Measurements from ENCODE around the gene CCDC186. TPM values are rescaled to one million over a fixed set of nuclear protein-coding genes. Genes with fewer than 3 reads are reported as not detected.
"Not testable (repeated sequence)": the region's sequence is repeated elsewhere in the genome, so short reads cannot be mapped to it uniquely, and the experiment has no call there.

The CCDC186 gene
- total RNA-seq, 1 experiment from 2014 or later, result 5.9 TPM

- Histone ChIP-seq H3K36me3 (replicated peaks; ENCODE audit: control insufficient read depth, insufficient read depth, low read length) (no peaks in the 10 kb centered on the region; the same call in 1 of the 2 replicates), H3K4me3 (ENCODE audit: insufficient read depth, low read depth, low read length) (no peak overlapping the region), H3K27me3 (ENCODE audit: control insufficient read depth, insufficient read depth, low read length) (no peaks in the 10 kb centered on the region)
- no peak for DNase-seq
These were observed 10.9 kb downstream of the CCDC186 start for GRCh38 chr10:114163062-114163461.

DNA sequence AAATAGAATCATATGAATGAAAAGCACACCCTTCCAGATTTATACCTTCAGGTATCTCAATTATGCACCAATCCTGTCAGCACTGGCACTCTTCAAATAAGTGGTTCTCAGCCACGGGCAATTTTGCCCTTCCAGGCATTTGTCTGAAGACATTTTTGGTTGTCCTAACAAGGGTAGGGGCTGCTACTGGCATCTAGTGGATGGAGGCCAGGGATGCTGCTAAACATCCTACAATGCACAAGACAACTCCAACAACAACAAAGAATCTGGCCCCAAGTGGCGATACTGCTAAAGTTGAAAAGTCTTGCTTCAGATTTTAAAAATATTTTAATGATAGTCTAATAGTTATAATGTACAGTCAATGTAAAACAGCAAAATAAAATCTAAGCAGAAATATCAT lies 16.1 kb downstream of the CCDC186 start:
- DNase-seq, result no peak

DNA sequence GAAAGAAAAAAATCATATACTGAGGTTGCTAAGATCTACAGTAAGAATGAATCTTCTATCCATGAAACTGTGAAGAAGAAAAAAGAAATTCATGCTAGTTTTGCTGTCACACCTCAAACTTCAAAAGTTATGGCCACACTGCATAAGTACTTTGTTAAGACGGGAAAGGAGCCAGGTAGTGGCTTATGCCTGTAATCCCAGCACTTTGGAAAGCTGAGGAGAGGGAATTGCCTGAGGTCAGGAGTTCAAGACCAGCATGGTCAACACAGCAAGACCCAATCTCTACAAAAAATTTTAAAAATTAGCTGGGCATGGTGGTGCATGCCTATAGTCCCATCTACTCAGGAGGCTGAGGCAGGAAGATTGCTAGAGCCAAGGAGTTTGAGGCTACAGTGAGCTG lies 22.1 kb downstream of the CCDC186 start:
- Histone ChIP-seq H3K27me3 (ENCODE audit: control insufficient read depth, insufficient read depth, low read length) (no peaks in the 10 kb centered on the region), H3K4me3 (ENCODE audit: insufficient read depth, low read depth, low read length) (no peak overlapping the region), H3K36me3 (replicated peaks; ENCODE audit: control insufficient read depth, insufficient read depth, low read length) (no peaks in the 10 kb centered on the region; the same call in 1 of the 2 replicates)
- DNase-seq, result no peak

More for the DNA sequence above, 16.1 kb downstream of the CCDC186 start:
- Histone ChIP-seq H3K36me3 (replicated peaks; ENCODE audit: control insufficient read depth, insufficient read depth, low read length) (no peaks in the 10 kb centered on the region; the same call in 1 of the 2 replicates), H3K4me3 (ENCODE audit: insufficient read depth, low read depth, low read length) (no peak overlapping the region), H3K27me3 (ENCODE audit: control insufficient read depth, insufficient read depth, low read length) (no peaks in the 10 kb centered on the region)

DNA sequence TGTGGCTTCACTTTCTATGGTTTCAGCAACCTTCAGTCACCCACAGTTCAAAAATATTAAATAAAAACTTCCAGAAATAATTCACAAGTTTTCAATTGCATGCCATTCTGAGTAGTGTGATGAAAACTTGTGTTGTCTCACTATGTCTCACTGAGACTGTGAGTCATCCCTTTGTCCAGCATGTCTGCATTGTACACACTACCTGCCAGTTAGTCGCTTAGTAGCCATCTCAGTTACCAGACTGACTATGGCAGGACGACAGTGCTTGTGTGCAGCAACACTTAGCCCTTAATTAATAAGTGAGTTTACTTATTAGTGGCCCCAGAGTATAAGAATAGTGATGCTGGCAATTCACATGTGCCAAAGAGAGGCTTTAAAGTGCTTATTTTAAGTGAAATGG lies 22.5 kb downstream of the CCDC186 start:
- Histone ChIP-seq H3K27me3 (ENCODE audit: control insufficient read depth, insufficient read depth, low read length) (no peaks in the 10 kb centered on the region), H3K4me3 (ENCODE audit: insufficient read depth, low read depth, low read length) (no peak overlapping the region), H3K36me3 (replicated peaks; ENCODE audit: control insufficient read depth, insufficient read depth, low read length) (no peaks in the 10 kb centered on the region; the same call in 1 of the 2 replicates)
- no peak for DNase-seq

DNA sequence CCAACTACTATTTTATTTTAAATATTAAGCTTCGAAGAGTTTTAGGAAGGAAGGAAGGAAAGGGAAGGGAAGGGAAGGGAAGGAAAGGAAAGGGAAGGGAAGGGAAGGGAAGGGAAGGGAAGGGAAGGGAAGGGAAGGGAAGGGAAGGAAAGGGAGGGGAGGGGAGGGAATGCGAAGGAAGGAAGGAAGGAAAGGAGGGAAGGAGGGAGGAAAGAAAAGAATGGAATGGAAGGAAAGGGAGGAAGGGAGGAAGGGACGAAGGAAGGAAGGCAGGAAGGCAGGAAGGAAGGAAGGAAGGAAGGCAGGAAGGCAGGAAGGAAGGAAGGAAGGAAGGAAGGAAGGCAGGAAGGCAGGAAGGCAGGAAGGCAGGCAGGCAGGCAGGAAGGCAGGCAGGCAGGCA lies 24.5 kb downstream of the CCDC186 start:
- not testable (repeated sequence) for H3K36me3 ChIP-seq (replicated peaks; ENCODE audit: control insufficient read depth, insufficient read depth, low read length); H3K4me3 ChIP-seq (ENCODE audit: insufficient read depth, low read depth, low read length); H3K27me3 ChIP-seq (ENCODE audit: control insufficient read depth, insufficient read depth, low read length); DNase-seq

GRCh38 chr10:114143160-114143559 lies 30.8 kb downstream of the CCDC186 start:
- Histone ChIP-seq H3K4me3 (ENCODE audit: insufficient read depth, low read depth, low read length) (no peak overlapping the region), H3K36me3 (replicated peaks; ENCODE audit: control insufficient read depth, insufficient read depth, low read length) (no peaks in the 10 kb centered on the region; the same call in 1 of the 2 replicates), H3K27me3 (ENCODE audit: control insufficient read depth, insufficient read depth, low read length) (no peaks in the 10 kb centered on the region)
- no peak for DNase-seq

GRCh38 chr10:114142018-114142417 lies 32.0 kb downstream of the CCDC186 start:
- Histone ChIP-seq H3K27me3 (ENCODE audit: control insufficient read depth, insufficient read depth, low read length) (no peaks in the 10 kb centered on the region), H3K4me3 (ENCODE audit: insufficient read depth, low read depth, low read length) (no peak overlapping the region), H3K36me3 (replicated peaks; ENCODE audit: control insufficient read depth, insufficient read depth, low read length) (no peaks in the 10 kb centered on the region; the same call in 1 of the 2 replicates)
- no peak for DNase-seq

DNA sequence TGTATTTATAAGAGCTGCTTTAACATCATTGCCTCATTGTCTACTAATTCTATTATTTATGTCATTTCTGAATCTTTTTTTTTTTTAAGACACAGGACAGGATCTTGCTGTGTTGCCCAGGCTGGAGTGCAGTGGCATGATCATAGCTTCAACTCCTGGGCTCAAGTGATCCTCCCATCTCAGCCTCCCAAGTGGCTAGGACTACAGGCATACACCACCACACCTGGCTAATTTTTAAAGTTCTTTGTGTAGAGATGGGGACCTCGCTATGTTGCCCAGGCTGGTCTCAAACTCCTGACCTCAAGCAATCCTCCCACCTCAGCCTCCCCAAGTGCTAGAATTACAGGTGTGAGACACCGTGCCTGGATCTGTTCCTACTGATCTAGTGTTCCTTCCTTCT lies 33.2 kb downstream of the CCDC186 start:
- H3K4me3 ChIP-seq (ENCODE audit: insufficient read depth, low read depth, low read length); H3K27me3 ChIP-seq (ENCODE audit: control insufficient read depth, insufficient read depth, low read length); H3K36me3 ChIP-seq (replicated peaks; ENCODE audit: control insufficient read depth, insufficient read depth, low read length); DNase-seq: not testable (repeated sequence)

- no peak for DNase-seq
- no peaks in the 10 kb centered on the region for H3K27me3 ChIP-seq (ENCODE audit: control insufficient read depth, insufficient read depth, low read length)
- H3K36me3 ChIP-seq (replicated peaks; ENCODE audit: control insufficient read depth, insufficient read depth, low read length), result no peaks in the 10 kb centered on the region; the same call in 1 of the 2 replicates
These were observed 34.0 kb downstream of the CCDC186 start for GRCh38 chr10:114140036-114140435.

GRCh38 chr10:114138581-114138980 lies 35.4 kb downstream of the CCDC186 start:
- Histone ChIP-seq H3K27me3 (ENCODE audit: control insufficient read depth, insufficient read depth, low read length) (no peaks in the 10 kb centered on the region), H3K36me3 (replicated peaks; ENCODE audit: control insufficient read depth, insufficient read depth, low read length) (no peaks in the 10 kb centered on the region; the same call in 1 of the 2 replicates), H3K4me3 (ENCODE audit: insufficient read depth, low read depth, low read length) (no peak overlapping the region)
- no peak for DNase-seq

More at GRCh38 chr10:114140036-114140435, 34.0 kb downstream of the CCDC186 start:
- no peak overlapping the region for H3K4me3 ChIP-seq (ENCODE audit: insufficient read depth, low read depth, low read length)

DNA sequence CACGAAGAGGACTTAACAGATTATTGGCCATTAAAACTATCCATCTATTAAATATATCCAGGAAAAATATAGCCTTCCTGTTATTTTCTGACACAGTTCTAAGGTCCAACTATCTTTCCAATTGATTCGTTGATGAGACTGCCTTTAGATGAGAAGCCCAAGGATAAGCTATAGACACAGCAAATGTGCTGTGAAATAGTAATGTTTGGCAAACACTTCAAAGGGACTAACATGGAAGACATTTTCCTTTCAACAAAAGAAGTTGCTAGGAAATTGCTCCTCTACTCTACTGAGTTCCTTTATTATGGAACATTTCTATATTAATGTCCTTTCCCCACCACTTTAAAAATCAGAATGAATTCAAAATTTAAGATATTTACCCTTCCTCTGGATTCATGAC lies 38.5 kb downstream of the CCDC186 start:
- no peak for DNase-seq
- peaks cover 2% of the 10 kb centered on the region for H3K36me3 ChIP-seq (replicated peaks; ENCODE audit: control insufficient read depth, insufficient read depth, low read length)
- no peaks in the 10 kb centered on the region for H3K27me3 ChIP-seq (ENCODE audit: control insufficient read depth, insufficient read depth, low read length)

GRCh38 chr10:114131094-114131493 lies 42.9 kb downstream of the CCDC186 start:
- Histone ChIP-seq H3K27me3 (ENCODE audit: control insufficient read depth, insufficient read depth, low read length) (no peaks in the 10 kb centered on the region), H3K36me3 (replicated peaks; ENCODE audit: control insufficient read depth, insufficient read depth, low read length) (peaks cover 7% of the 10 kb centered on the region), H3K4me3 (ENCODE audit: insufficient read depth, low read depth, low read length) (no peak overlapping the region)
- DNase-seq, result no peak

More for the DNA sequence above, 38.5 kb downstream of the CCDC186 start:
- no peak overlapping the region for H3K4me3 ChIP-seq (ENCODE audit: insufficient read depth, low read depth, low read length)

GRCh38 chr10:114121031-114121430 lies 53.0 kb downstream of the CCDC186 start:
- H3K27me3 ChIP-seq (ENCODE audit: control insufficient read depth, insufficient read depth, low read length), result no peaks in the 10 kb centered on the region
- H3K4me3 ChIP-seq (ENCODE audit: insufficient read depth, low read depth, low read length), result no peak overlapping the region
- H3K36me3 ChIP-seq (replicated peaks; ENCODE audit: control insufficient read depth, insufficient read depth, low read length), result no peaks in the 10 kb centered on the region; the same call in none of the 2 replicates
- DNase-seq, result no peak

- DNase-seq, result no peak
- Histone ChIP-seq H3K36me3 (replicated peaks; ENCODE audit: control insufficient read depth, insufficient read depth, low read length) (no peaks in the 10 kb centered on the region), H3K27me3 (ENCODE audit: control insufficient read depth, insufficient read depth, low read length) (no peaks in the 10 kb centered on the region), H3K4me3 (ENCODE audit: insufficient read depth, low read depth, low read length) (no peak overlapping the region)
These were observed 55.5 kb downstream of the CCDC186 start for GRCh38 chr10:114118514-114118913.

GRCh38 chr10:114117728-114118127 lies 56.3 kb downstream of the CCDC186 start:
- no peaks in the 10 kb centered on the region for H3K36me3 ChIP-seq (replicated peaks; ENCODE audit: control insufficient read depth, insufficient read depth, low read length)
- H3K27me3 ChIP-seq (ENCODE audit: control insufficient read depth, insufficient read depth, low read length), result no peaks in the 10 kb centered on the region
- no peak for DNase-seq
- no peak overlapping the region for H3K4me3 ChIP-seq (ENCODE audit: insufficient read depth, low read depth, low read length)

All from H7 (cell line).